Brain pericyte (primary cell): ENCODE data around the gene ATXN7L1.
"Not testable (repeated sequence)": the region's sequence is repeated elsewhere in the genome, so short reads cannot be mapped to it uniquely, and the experiment has no call there.

Experiments
- DNase-seq: peaks from one replicate; pipeline ENCODE4 v3.0.0-alpha.2; 2012; ENCODE audit warnings: low read depth, low spot score

Gene ATXN7L1

GRCh38 chr7:105890290-105890997 is 14.0 kb upstream of the ATXN7L1 start:
- DNase-seq, result no peak

GRCh38 chr7:105887569-105888189 is 11.3 kb upstream of the ATXN7L1 start:
- no peak for DNase-seq

- no peak for DNase-seq
These were observed 10.4 kb upstream of the ATXN7L1 start for GRCh38 chr7:105886776-105887175.

- DNase-seq, result no peak
These were observed 9.2 kb upstream of the ATXN7L1 start for GRCh38 chr7:105885387-105886111.

GRCh38 chr7:105883179-105883578 is 6.8 kb upstream of the ATXN7L1 start:
- DNase-seq, result not testable (repeated sequence)

- DNase-seq, result no peak
These were observed 5.0 kb upstream of the ATXN7L1 start for GRCh38 chr7:105881439-105881838.

- no peak for DNase-seq
These were observed 4.4 kb upstream of the ATXN7L1 start for GRCh38 chr7:105880571-105881330.

GRCh38 chr7:105879782-105880181 is 3.4 kb upstream of the ATXN7L1 start:
- DNase-seq, result no peak

GRCh38 chr7:105878746-105879605 is 2.6 kb upstream of the ATXN7L1 start:
- no peak for DNase-seq

- DNase-seq, result no peak
These were observed 1.3 kb upstream of the ATXN7L1 start for GRCh38 chr7:105877736-105878135.

GRCh38 chr7:105876964-105877601 is 684 bp upstream of the ATXN7L1 start:
- no peak for DNase-seq

- no peak for DNase-seq
These were observed 894 bp downstream of the ATXN7L1 start for GRCh38 chr7:105875505-105875904.

- no peak for DNase-seq
These were observed 2.3 kb downstream of the ATXN7L1 start for GRCh38 chr7:105874055-105874454.

- DNase-seq, result no peak
These were observed 3.9 kb downstream of the ATXN7L1 start for GRCh38 chr7:105872491-105872890.

- DNase-seq, result no peak
These were observed 5.3 kb downstream of the ATXN7L1 start for GRCh38 chr7:105871142-105871541.

GRCh38 chr7:105866102-105866801 is 10.1 kb downstream of the ATXN7L1 start:
- DNase-seq, result no peak

GRCh38 chr7:105863876-105864275 is 12.5 kb downstream of the ATXN7L1 start:
- no peak for DNase-seq

GRCh38 chr7:105862770-105863169 is 13.6 kb downstream of the ATXN7L1 start:
- DNase-seq, result no peak

GRCh38 chr7:105862276-105862675 is 14.1 kb downstream of the ATXN7L1 start:
- no peak for DNase-seq

- DNase-seq, result no peak
These were observed 15.2 kb downstream of the ATXN7L1 start for GRCh38 chr7:105861224-105861623.
